ENCODE data around the gene MRPS25.

- TF ChIP-seq ZNF530 (tag by site-specific recombination; IDR thresholded peaks at IDR 0.05; ENCODE audit: low read depth) (no peak), ZNF341 (tag by site-specific recombination; IDR thresholded peaks at IDR 0.05; ENCODE audit: low read depth) (no peak), ZFP41 (tag by site-specific recombination; IDR thresholded peaks at IDR 0.05; ENCODE audit: borderline replicate concordance) (no peak), ZNF785 (tag by site-specific recombination; IDR thresholded peaks at IDR 0.05) (no peak)
These were observed 45.1 kb upstream of the MRPS25 start for GRCh38 chr3:15110206-15110605.

All from HEK293 (cell line).